Measurements from ENCODE around the gene EPHA4. TPM values are rescaled to one million over a fixed set of nuclear protein-coding genes. Genes with fewer than 3 reads are reported as not detected.
"Not testable (repeated sequence)": the region's sequence is repeated elsewhere in the genome, so short reads cannot be mapped to it uniquely, and the experiment has no call there.

EPHA4 gene
- total and polyA plus RNA-seq, 4 donors, result 0.43 to 2.3 (median 1.1) TPM

DNA sequence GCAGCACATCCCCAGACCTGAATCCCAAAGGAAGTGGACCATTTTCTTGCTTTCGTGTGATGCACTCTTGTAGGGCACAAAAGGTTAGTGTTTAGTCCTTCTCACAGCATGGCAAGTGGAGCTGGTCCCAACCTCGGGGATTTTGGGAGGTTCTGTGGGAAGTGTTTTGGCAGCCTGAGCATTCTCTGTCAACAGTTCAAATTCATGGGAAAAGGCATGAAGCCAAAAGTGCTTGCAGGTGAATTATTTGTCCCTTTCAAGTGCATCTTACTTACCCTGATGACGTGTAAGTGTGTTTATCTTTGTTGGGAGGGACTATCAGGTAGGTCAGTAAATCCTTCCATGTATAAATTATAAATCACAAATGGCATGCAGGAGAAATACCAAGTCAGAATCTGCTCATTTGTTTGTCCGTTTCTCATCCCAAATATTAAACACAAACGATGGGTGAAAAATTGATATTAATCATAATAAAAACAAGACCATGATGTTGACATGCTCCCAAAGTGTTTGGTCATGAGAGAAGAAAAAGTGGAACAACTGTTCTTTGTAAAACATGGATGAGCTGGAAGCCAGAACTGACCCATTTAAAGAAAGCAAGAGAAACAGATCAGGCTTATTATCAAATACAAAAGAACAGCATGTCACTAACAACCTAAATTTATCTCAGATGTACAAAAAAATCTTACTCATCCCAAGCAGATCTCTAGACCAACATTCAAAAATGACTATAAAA lies 57.6 kb downstream of the EPHA4 start (continued):
- TF ChIP-seq, protein P1, sequence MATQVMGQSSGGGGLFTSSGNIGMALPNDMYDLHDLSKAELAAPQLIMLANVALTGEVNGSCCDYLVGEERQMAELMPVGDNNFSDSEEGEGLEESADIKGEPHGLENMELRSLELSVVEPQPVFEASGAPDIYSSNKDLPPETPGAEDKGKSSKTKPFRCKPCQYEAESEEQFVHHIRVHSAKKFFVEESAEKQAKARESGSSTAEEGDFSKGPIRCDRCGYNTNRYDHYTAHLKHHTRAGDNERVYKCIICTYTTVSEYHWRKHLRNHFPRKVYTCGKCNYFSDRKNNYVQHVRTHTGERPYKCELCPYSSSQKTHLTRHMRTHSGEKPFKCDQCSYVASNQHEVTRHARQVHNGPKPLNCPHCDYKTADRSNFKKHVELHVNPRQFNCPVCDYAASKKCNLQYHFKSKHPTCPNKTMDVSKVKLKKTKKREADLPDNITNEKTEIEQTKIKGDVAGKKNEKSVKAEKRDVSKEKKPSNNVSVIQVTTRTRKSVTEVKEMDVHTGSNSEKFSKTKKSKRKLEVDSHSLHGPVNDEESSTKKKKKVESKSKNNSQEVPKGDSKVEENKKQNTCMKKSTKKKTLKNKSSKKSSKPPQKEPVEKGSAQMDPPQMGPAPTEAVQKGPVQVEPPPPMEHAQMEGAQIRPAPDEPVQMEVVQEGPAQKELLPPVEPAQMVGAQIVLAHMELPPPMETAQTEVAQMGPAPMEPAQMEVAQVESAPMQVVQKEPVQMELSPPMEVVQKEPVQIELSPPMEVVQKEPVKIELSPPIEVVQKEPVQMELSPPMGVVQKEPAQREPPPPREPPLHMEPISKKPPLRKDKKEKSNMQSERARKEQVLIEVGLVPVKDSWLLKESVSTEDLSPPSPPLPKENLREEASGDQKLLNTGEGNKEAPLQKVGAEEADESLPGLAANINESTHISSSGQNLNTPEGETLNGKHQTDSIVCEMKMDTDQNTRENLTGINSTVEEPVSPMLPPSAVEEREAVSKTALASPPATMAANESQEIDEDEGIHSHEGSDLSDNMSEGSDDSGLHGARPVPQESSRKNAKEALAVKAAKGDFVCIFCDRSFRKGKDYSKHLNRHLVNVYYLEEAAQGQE (IDR thresholded peaks at IDR 0.05), result no peak

DNA sequence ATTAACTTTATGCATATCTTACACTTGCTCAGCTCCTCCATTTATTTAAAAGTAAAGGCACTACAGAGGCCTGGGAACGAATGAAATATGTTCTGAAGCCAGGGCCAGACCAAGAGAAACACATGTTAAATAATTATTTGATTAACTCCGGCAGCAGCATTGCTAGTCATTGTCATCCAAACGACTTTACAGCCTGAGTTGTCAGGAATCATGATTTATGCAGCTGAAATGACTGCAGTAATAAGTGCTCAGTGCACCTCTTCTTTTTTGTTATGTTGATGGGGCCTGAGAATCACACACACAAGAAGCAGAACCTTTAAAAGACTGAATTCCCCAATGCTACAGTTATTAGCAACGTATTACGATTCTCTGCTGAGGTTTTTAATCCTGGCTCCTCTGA lies 58.9 kb downstream of the EPHA4 start:
- Histone ChIP-seq H3K27me3 (ENCODE audit: control insufficient read depth in 4 of 4, insufficient read depth in 4 of 4, low read length in 3 of 4) (peaks cover 0 to 6% (median 0%) of the 10 kb centered on the region in 4 donors), H3K27ac (ENCODE audit: low read depth in 1 of 2, low read length in 2 of 2) (no peak overlapping the region), H3K4me3 (ENCODE audit: low read depth in 1 of 3, low read length in 3 of 3) (no peak overlapping the region), H3K9ac (ENCODE audit: low read depth in 1 of 2, low read length in 2 of 2) (no peak overlapping the region), H3K9me3 (ENCODE audit: control insufficient read depth in 4 of 4, low read length in 3 of 4) (no peaks in the 10 kb centered on the region), H3K4me1 (ENCODE audit: control insufficient read depth in 4 of 4, insufficient read depth in 4 of 4, low read length in 3 of 4) (no peaks in the 10 kb centered on the region), H3K36me3 (ENCODE audit: control insufficient read depth in 4 of 4, insufficient read depth in 3 of 4, low read depth in 1 of 4, low read length in 3 of 4) (no peaks in the 10 kb centered on the region)
- DNase-seq (ENCODE audit: low spot score), result no peak
- TF ChIP-seq JUND (IDR thresholded peaks at IDR 0.05) (no peak), RAD21 (IDR thresholded peaks at IDR 0.05) (no peak), FOXA2 (IDR thresholded peaks at IDR 0.05) (no peak), HNF4A (conservative IDR thresholded peaks at IDR 0.05) (no peak), TAF1 (conservative IDR thresholded peaks at IDR 0.05) (no peak), YY1 (IDR thresholded peaks at IDR 0.05) (no peak), RXRA (IDR thresholded peaks at IDR 0.05) (no peak), NR2F2 (IDR thresholded peaks at IDR 0.05) (no peak), EGR1 (IDR thresholded peaks at IDR 0.05; ENCODE audit: low read depth in 2 of 2) (no peak)
- TF ChIP-seq, protein P1 (IDR thresholded peaks at IDR 0.05), result no peak
- TF ChIP-seq, protein P2, sequence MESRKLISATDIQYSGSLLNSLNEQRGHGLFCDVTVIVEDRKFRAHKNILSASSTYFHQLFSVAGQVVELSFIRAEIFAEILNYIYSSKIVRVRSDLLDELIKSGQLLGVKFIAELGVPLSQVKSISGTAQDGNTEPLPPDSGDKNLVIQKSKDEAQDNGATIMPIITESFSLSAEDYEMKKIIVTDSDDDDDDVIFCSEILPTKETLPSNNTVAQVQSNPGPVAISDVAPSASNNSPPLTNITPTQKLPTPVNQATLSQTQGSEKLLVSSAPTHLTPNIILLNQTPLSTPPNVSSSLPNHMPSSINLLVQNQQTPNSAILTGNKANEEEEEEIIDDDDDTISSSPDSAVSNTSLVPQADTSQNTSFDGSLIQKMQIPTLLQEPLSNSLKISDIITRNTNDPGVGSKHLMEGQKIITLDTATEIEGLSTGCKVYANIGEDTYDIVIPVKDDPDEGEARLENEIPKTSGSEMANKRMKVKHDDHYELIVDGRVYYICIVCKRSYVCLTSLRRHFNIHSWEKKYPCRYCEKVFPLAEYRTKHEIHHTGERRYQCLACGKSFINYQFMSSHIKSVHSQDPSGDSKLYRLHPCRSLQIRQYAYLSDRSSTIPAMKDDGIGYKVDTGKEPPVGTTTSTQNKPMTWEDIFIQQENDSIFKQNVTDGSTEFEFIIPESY (IDR thresholded peaks at IDR 0.05), result no peak
- 71% methylated on average over 5 of the region's 5 CpGs for WGBS

DNA sequence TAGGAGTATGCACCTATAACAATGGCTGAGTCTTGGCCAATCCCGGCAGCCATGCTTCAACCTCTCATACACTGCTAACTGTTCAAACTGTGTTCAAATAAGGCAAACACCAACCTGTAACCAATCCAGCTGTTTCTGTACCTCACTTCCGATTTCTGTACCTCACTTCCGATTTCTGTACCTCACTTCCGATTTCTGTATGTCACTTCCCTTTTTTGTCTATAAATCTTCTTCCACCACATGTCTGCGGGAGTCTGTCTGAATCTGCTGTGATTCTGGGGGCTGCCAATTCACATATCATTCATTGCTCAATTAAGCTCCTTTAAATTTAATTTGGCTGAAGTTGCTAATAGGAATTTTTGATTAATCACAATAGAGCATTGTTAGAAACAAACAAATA lies 60.8 kb downstream of the EPHA4 start:
- 81% methylated on average over 5 of the region's 5 CpGs for WGBS
- not testable (repeated sequence) for H3K27ac ChIP-seq (ENCODE audit: low read depth in 1 of 2, low read length in 2 of 2); H3K27me3 ChIP-seq (ENCODE audit: control insufficient read depth in 4 of 4, insufficient read depth in 4 of 4, low read length in 3 of 4); H3K4me1 ChIP-seq (ENCODE audit: control insufficient read depth in 4 of 4, insufficient read depth in 4 of 4, low read length in 3 of 4); DNase-seq (ENCODE audit: low spot score); H3K36me3 ChIP-seq (ENCODE audit: control insufficient read depth in 4 of 4, insufficient read depth in 3 of 4, low read depth in 1 of 4, low read length in 3 of 4); H3K9me3 ChIP-seq (ENCODE audit: control insufficient read depth in 4 of 4, low read length in 3 of 4); H3K9ac ChIP-seq (ENCODE audit: low read depth in 1 of 2, low read length in 2 of 2); H3K4me3 ChIP-seq (ENCODE audit: low read depth in 1 of 3, low read length in 3 of 3)

Data from liver (tissue), 9 donors.